Bronchial epithelial cell (primary cell): Measurements from ENCODE around the gene RANBP9. TPM values are rescaled to one million over a fixed set of nuclear protein-coding genes. Genes with fewer than 3 reads are reported as not detected.

Experiments used
- DNase-seq: peaks from one replicate; pipeline ENCODE4 v3.0.0-alpha.2; 2010; ENCODE audit warnings: low read depth
- FAIRE-seq: peaks from 2 replicates; lab custom pipeline; 2011; peaks lifted over from hg19 to GRCh38; lab: Jason Lieb, UNC
- H3K27me3 ChIP-seq: 2 replicates; pipeline ENCODE4 v1.5.1; 2011; ENCODE audit warnings: low read length; ENCODE audit not compliant: control insufficient read depth, insufficient read depth
- H3K36me3 ChIP-seq: 2 replicates; pipeline ENCODE4 v1.5.1; 2011; ENCODE audit warnings: low read length; ENCODE audit not compliant: control insufficient read depth, insufficient read depth
- H3K4me3 ChIP-seq: 2 replicates; pipeline ENCODE4 v1.5.1; 2011; ENCODE audit warnings: mild to moderate bottlenecking, low read depth, low read length, control low read depth
- total RNA-seq: library from RNA; depleted of rRNA; stranded (reverse); fragments of >200 nt; gene quantifications from 2 replicates; pipeline ENCODE4 v1.2.1, GENCODE V29; 2014
- TF ChIP-seq, protein P1 (sequence below): IDR thresholded peaks from 2 replicates; pipeline ENCODE4 v1.5.1; 2011; ENCODE audit warnings: mild to moderate bottlenecking, moderate library complexity, low read length, control low read depth, inconsistent platforms; ENCODE audit not compliant: insufficient read depth, severe bottlenecking

RANBP9 gene
- total RNA-seq, 1 donor from 2014 or later, result 27.4 TPM

DNA sequence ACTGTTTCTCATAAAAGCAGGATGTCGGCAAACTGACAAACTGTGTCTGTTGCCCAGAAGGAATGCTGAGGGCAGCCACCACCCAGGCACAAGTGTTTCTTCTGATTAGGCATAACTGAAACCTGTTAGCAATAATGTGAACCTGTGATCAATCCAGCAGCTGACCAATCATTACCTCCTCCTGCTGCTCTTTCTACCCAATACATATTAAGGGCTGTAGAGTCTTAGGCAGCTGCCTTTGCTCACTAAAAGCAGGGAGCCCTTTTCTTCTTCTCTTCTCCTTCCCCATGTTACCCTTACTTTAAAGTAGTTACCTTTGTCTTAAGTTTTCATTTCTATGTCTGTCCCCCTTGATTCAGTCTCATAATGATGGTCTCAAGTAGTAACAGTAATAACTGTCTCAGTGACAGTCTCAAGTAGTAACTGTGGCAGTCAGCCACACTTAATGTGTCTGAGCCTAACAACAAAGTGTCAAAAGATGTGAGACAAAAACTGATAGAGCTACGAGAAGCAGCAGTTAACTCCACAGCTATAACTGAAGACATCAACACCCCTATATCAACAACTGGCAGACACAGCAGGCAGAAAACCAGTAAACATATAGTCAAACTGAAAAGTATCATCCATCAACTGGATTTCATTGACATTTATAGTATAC is 37.0 kb downstream of the RANBP9 start:
- no peak for DNase-seq
- no peaks in the 10 kb centered on the region for H3K36me3 ChIP-seq
- H3K4me3 ChIP-seq, result no peak overlapping the region
- FAIRE-seq, result no peak
- no peaks in the 10 kb centered on the region for H3K27me3 ChIP-seq
- TF ChIP-seq, protein P1, sequence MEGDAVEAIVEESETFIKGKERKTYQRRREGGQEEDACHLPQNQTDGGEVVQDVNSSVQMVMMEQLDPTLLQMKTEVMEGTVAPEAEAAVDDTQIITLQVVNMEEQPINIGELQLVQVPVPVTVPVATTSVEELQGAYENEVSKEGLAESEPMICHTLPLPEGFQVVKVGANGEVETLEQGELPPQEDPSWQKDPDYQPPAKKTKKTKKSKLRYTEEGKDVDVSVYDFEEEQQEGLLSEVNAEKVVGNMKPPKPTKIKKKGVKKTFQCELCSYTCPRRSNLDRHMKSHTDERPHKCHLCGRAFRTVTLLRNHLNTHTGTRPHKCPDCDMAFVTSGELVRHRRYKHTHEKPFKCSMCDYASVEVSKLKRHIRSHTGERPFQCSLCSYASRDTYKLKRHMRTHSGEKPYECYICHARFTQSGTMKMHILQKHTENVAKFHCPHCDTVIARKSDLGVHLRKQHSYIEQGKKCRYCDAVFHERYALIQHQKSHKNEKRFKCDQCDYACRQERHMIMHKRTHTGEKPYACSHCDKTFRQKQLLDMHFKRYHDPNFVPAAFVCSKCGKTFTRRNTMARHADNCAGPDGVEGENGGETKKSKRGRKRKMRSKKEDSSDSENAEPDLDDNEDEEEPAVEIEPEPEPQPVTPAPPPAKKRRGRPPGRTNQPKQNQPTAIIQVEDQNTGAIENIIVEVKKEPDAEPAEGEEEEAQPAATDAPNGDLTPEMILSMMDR, result no peak

DNA sequence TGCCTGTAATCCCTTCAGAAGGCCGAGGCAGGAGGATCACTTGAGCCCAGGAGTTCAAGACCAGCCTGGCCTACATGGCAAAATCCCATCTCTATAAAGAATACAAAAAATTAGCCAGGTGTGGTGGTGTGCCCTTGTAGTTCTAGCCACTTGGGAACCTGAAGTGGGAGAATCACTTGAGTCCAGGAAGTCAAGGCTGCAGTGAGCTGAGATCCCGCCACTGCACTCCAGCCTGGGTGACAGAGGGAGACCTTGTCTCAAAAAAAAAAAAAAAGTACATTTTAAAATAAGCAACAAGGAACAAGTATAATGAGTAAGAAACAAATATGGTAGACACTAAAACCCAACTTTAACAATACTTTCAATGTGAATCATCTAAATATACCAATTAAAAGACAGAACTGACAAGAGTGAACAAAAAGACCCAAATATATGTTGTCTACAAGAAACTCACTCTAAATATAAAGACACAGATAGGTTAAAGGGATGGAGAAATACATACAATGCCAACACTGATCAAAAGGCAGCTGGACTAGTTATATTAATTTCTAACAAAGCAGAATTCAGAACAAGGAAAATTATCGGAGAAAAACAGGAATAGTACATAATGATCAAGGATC is 37.7 kb downstream of the RANBP9 start:
- DNase-seq (no peak), FAIRE-seq (no peak)
- H3K36me3 ChIP-seq, result no peaks in the 10 kb centered on the region
- H3K4me3 ChIP-seq, result no peak overlapping the region
- no peaks in the 10 kb centered on the region for H3K27me3 ChIP-seq
- TF ChIP-seq, protein P1, result no peak

DNA sequence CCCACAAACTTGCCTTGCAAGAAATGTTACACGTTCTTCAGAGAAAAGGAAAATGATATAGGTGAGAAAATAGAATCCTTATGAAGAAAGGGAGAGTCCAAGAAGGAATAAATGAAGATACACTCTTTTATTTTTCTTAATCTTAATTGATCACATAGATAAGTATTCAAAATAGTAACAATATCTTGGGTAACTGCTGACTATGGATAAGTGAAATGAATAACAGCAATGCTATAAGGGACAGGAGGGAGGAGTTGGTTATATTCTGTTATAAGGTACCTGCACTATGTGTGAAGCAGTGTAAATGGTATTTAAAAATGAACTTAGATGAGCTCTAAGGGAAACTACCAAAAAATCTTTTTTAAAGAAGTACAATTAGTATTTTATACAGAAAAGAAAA is 38.3 kb downstream of the RANBP9 start:
- DNase-seq, result no peak
- TF ChIP-seq, protein P1, result no peak
- Histone ChIP-seq H3K36me3 (no peaks in the 10 kb centered on the region), H3K4me3 (no peak overlapping the region), H3K27me3 (no peaks in the 10 kb centered on the region)
- no peak for FAIRE-seq

DNA sequence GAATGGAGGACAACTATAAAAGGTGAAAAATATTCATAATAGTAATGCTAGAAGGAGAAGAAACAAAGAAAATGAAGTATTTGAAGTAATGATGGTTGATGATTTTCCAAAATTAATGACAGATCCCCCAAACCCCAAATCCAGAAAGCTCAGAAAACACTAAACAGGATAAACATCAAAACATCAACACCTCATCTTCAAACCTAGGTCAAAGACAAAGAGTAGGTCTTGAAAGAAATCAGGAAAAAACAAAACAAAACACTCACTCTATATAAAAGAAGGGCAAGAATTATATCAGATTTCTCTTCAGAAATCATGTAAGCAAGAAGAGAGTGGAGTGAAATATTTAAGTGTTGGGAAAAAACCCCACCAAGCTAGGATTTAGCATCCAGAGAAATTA is 38.7 kb downstream of the RANBP9 start:
- DNase-seq (no peak), FAIRE-seq (no peak)
- TF ChIP-seq, protein P1, result no peak
- no peaks in the 10 kb centered on the region for H3K27me3 ChIP-seq
- H3K4me3 ChIP-seq, result no peak overlapping the region
- no peaks in the 10 kb centered on the region for H3K36me3 ChIP-seq

DNA sequence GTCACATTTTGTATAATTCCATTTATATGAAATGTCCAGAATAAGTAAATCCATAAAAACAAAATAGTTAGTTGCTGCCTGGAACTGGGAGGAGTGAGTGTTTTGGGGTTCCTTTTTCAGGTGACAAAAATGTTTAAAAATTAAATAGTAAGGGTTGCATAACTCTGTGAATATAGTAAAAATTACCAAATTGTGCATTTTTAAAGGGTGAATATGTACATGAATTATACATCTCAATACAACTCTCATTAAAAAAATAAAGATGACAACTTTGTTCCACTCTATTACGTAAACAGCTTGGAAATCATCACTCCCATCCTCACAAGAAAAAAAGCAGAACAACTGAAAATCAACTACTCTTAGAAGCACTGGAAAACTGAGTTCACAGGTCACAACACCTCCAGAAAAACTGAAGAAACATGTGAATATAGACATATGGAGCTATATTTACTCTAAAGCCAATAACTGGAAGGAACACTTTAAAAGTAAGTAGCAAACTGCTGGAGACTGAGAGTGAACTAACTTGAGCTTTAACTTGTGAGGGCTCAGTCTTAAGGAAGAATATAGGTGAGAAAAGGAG is 40.0 kb downstream of the RANBP9 start:
- Histone ChIP-seq H3K4me3 (no peak overlapping the region), H3K36me3 (no peaks in the 10 kb centered on the region), H3K27me3 (no peaks in the 10 kb centered on the region)
- FAIRE-seq, result no peak
- DNase-seq, result no peak
- TF ChIP-seq, protein P1, result no peak
